SH-SY5Y (cell line): ENCODE measurements around the gene PMF1.

ENCODE experiments used
- GATA2 ChIP-seq: IDR thresholded peaks from 2 replicates; pipeline ENCODE4 v1.6.1; 2011; ENCODE audit warnings: mild to moderate bottlenecking, low read depth, low read length
- GATA3 ChIP-seq: IDR thresholded peaks from 2 replicates; pipeline ENCODE4 v1.6.1; 2011; ENCODE audit warnings: low read depth, mild to moderate bottlenecking, low read length, moderate library complexity

DNA sequence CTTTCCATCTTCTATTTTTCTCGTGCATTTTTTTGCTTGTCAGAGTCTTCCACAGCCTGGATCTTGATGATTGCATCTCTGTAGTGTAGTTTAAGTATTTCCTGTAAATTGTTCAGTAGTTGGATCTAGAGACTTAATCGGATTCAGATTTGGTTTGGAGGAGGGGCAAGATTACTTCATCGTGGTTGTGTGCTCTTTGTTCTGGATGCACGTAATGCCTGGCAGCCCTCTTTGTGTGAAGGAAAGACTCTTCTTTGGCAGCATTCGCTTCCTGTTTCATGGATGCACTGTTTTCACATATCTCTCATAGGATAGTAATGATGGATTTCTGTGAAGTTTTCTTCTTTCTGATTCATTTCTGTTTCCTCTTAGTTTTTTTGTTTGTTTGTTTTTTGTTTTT lies 45.3 kb upstream of the PMF1 start:
- no peak for TF ChIP-seq GATA2
- TF ChIP-seq GATA3 = no peak
